H1 (cell line): Measurements from ENCODE around the gene SLC6A7.

Source experiments
- BACH1 ChIP-seq: IDR thresholded peaks from 2 replicates; pipeline ENCODE4 v1.6.1; 2012; ENCODE audit warnings: low read length, improper control_type of control experiment
- HDAC2 ChIP-seq, 2 experiments: fragments of 300-600 bp in 1 of 2; sonication (generic) in 1 of 2; IDR thresholded peaks; 2 replicates each; pipeline ENCODE4 v1.6.1; 2011 to 2012; ENCODE audit warnings: low read depth in 2 of 2, low read length in 2 of 2, mild to moderate bottlenecking in 2 of 2, moderate library complexity in 2 of 2, borderline replicate concordance in 1 of 2, inconsistent platforms in 1 of 2
- POLR2AphosphoS5 ChIP-seq: IDR thresholded peaks from 2 replicates; pipeline ENCODE4 v1.6.1; 2011; ENCODE audit warnings: low read depth, low read length
- RBBP5 ChIP-seq: IDR thresholded peaks from 2 replicates; pipeline ENCODE4 v1.7.1; 2012; ENCODE audit warnings: low read depth, mild to moderate bottlenecking, inconsistent platforms, low read length, moderate library complexity, borderline replicate concordance
- RFX5 ChIP-seq: IDR thresholded peaks from 2 replicates; pipeline ENCODE4 v1.6.1; 2011; ENCODE audit warnings: low read depth, low read length, improper control_type of control experiment, borderline replicate concordance
- TF ChIP-seq, protein P1 (sequence below), 3 experiments: IDR thresholded peaks; 1 replicate in 2 of 3; 2 replicates in 1 of 3; pipeline versions ENCODE4 v1.5.1 to v1.6.1; 2011; ENCODE audit warnings: low read length in 3 of 3, mild to moderate bottlenecking in 3 of 3, inconsistent platforms in 2 of 3, low read depth in 1 of 3, moderate library complexity in 1 of 3; ENCODE audit not compliant: insufficient read depth in 1 of 3; ENCODE audit errors: control extremely low read depth in 1 of 3

DNA sequence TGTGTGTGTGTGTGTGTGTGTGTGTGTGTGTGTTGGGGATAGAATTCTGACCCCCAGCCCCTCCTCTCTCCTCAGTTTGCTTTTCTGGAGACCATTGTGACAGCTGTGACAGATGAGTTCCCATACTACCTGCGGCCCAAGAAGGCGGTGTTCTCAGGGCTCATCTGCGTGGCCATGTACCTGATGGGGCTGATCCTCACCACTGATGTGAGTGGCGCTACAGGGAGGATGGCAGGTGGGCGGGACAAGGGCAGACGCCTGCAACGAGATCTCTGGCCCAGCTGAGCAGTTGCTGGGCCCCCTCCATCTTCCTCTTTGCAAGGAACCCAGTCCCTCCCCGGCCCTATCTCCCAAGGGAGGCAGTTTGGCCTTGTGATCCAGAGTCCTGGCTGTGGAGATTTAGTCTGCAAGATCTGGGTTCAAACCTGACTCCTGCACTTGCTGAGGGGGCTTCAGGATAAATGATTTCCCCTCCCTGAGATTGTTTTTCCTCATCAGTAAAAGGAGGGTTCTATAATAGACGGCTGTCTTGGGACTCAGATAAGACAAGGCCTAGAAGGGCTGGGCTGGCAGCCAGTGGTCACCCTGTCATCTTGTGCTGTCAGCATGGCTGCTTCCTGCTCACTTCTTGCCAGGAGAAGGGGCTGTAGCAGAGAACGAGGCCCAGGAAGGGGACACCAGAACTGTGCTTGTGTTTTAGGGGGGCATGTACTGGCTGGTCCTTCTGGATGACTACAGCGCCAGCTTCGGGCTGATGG lies 14.1 kb downstream of the SLC6A7 start:
- TF ChIP-seq POLR2AphosphoS5 (no peak), HDAC2 (IDR thresholded peaks at IDR 0.05; ENCODE audit: borderline replicate concordance in 1 of 2, low read depth in 2 of 2, low read length in 2 of 2) (no peak), BACH1 (no peak), RFX5 (no peak), RBBP5 (no peak)
- TF ChIP-seq, protein P1, sequence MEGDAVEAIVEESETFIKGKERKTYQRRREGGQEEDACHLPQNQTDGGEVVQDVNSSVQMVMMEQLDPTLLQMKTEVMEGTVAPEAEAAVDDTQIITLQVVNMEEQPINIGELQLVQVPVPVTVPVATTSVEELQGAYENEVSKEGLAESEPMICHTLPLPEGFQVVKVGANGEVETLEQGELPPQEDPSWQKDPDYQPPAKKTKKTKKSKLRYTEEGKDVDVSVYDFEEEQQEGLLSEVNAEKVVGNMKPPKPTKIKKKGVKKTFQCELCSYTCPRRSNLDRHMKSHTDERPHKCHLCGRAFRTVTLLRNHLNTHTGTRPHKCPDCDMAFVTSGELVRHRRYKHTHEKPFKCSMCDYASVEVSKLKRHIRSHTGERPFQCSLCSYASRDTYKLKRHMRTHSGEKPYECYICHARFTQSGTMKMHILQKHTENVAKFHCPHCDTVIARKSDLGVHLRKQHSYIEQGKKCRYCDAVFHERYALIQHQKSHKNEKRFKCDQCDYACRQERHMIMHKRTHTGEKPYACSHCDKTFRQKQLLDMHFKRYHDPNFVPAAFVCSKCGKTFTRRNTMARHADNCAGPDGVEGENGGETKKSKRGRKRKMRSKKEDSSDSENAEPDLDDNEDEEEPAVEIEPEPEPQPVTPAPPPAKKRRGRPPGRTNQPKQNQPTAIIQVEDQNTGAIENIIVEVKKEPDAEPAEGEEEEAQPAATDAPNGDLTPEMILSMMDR (IDR thresholded peaks at IDR 0.05; ENCODE audit: control extremely low read depth in 1 of 3, insufficient read depth in 1 of 3, low read depth in 1 of 3, low read length in 3 of 3): no peak
